IMR-90 (cell line): Measurements from ENCODE around the gene SH3D21.

ENCODE experiments used
- BHLHE40 ChIP-seq: fragments of 150-350 bp; IDR thresholded peaks from 2 replicates; pipeline ENCODE4 v1.6.1; 2016; ENCODE audit warnings: mild to moderate bottlenecking, low read depth, low read length
- CEBPB ChIP-seq: IDR thresholded peaks from 2 replicates; pipeline ENCODE4 v1.6.1; 2012; ENCODE audit warnings: low read depth, low read length, improper control_type of control experiment
- CHD1 ChIP-seq: IDR thresholded peaks from 2 replicates; pipeline ENCODE4 v1.6.1; 2012; ENCODE audit warnings: low read depth, low read length, improper control_type of control experiment
- MAZ ChIP-seq: IDR thresholded peaks from 2 replicates; pipeline ENCODE4 v1.6.1; 2012; ENCODE audit warnings: low read depth, mild to moderate bottlenecking, low read length, improper control_type of control experiment, moderate library complexity, borderline replicate concordance
- MXI1 ChIP-seq: IDR thresholded peaks from 2 replicates; pipeline ENCODE4 v1.6.1; 2012; ENCODE audit warnings: low read depth, mild to moderate bottlenecking, low read length, moderate library complexity, borderline replicate concordance
- NFE2L2 ChIP-seq: fragments of 150-350 bp; IDR thresholded peaks from 2 replicates; pipeline ENCODE4 v1.6.1; 2016; ENCODE audit warnings: low read depth, mild to moderate bottlenecking, low read length
- POLR2A ChIP-seq: IDR thresholded peaks from 2 replicates; pipeline ENCODE4 v1.6.1; 2012; ENCODE audit warnings: mild to moderate bottlenecking, low read depth, low read length
- RAD21 ChIP-seq: IDR thresholded peaks from 2 replicates; pipeline ENCODE4 v1.6.1; 2012; ENCODE audit warnings: low read length, improper control_type of control experiment
- RCOR1 ChIP-seq: IDR thresholded peaks from 2 replicates; pipeline ENCODE4 v1.6.1; 2012; ENCODE audit warnings: mild to moderate bottlenecking, low read length, improper control_type of control experiment; ENCODE audit not compliant: insufficient replicate concordance
- RFX5 ChIP-seq: IDR thresholded peaks from 2 replicates; pipeline ENCODE4 v1.8.0; 2012; ENCODE audit warnings: low read depth, mild to moderate bottlenecking, low read length, moderate library complexity
- SMC3 ChIP-seq: fragments of 150-350 bp; IDR thresholded peaks from 2 replicates; pipeline ENCODE4 v1.6.1; 2016; ENCODE audit warnings: low read depth, mild to moderate bottlenecking, antibody characterized with exemption, low read length, moderate library complexity
- TF ChIP-seq, protein P1 (sequence below): conservative IDR thresholded peaks from 2 replicates; pipeline ENCODE4 v1.5.1; 2012; ENCODE audit warnings: mild to moderate bottlenecking, low read depth, low read length, improper control_type of control experiment
- TF ChIP-seq, protein P2 (sequence below): fragments of 150-350 bp; IDR thresholded peaks from 2 replicates; pipeline ENCODE4 v1.6.1; 2016; ENCODE audit warnings: low read depth, mild to moderate bottlenecking, low read length, moderate library complexity, borderline replicate concordance
- TF ChIP-seq, protein P3 (sequence below): fragments of 150-350 bp; IDR thresholded peaks from 2 replicates; pipeline ENCODE4 v1.6.1; 2017; ENCODE audit warnings: mild to moderate bottlenecking, antibody characterized with exemption, low read length, low read depth

DNA sequence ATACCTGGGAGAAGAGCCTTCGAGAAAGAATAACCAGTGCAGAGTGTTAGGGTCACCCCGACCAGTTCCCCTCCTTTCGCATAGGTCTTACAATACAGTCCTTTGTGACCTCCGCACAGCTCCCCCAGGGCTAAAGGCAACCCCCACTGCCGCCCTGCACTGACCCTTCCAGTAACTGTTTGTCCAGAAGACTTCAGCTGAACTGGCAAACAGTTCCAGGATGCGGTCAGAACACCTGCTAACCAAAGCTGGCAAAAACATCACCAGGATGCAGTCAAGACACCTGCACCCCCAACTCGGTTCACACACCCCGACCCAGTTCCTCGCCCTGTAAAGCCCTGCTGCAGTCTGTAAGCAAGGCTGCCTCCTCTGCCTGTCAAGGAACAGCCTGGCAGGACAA, 23.6 kb downstream of the SH3D21 start:
- TF ChIP-seq, protein P1, sequence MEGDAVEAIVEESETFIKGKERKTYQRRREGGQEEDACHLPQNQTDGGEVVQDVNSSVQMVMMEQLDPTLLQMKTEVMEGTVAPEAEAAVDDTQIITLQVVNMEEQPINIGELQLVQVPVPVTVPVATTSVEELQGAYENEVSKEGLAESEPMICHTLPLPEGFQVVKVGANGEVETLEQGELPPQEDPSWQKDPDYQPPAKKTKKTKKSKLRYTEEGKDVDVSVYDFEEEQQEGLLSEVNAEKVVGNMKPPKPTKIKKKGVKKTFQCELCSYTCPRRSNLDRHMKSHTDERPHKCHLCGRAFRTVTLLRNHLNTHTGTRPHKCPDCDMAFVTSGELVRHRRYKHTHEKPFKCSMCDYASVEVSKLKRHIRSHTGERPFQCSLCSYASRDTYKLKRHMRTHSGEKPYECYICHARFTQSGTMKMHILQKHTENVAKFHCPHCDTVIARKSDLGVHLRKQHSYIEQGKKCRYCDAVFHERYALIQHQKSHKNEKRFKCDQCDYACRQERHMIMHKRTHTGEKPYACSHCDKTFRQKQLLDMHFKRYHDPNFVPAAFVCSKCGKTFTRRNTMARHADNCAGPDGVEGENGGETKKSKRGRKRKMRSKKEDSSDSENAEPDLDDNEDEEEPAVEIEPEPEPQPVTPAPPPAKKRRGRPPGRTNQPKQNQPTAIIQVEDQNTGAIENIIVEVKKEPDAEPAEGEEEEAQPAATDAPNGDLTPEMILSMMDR: no peak
- no peak for TF ChIP-seq POLR2A
- no peak for TF ChIP-seq RCOR1
- no peak for TF ChIP-seq RAD21
- TF ChIP-seq NFE2L2: no peak
- no peak for TF ChIP-seq CEBPB
- TF ChIP-seq CHD1: no peak
- no peak for TF ChIP-seq BHLHE40
- no peak for TF ChIP-seq SMC3
- TF ChIP-seq RFX5: no peak
- TF ChIP-seq, protein P2, sequence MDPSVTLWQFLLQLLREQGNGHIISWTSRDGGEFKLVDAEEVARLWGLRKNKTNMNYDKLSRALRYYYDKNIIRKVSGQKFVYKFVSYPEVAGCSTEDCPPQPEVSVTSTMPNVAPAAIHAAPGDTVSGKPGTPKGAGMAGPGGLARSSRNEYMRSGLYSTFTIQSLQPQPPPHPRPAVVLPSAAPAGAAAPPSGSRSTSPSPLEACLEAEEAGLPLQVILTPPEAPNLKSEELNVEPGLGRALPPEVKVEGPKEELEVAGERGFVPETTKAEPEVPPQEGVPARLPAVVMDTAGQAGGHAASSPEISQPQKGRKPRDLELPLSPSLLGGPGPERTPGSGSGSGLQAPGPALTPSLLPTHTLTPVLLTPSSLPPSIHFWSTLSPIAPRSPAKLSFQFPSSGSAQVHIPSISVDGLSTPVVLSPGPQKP: no peak
- TF ChIP-seq, protein P3, sequence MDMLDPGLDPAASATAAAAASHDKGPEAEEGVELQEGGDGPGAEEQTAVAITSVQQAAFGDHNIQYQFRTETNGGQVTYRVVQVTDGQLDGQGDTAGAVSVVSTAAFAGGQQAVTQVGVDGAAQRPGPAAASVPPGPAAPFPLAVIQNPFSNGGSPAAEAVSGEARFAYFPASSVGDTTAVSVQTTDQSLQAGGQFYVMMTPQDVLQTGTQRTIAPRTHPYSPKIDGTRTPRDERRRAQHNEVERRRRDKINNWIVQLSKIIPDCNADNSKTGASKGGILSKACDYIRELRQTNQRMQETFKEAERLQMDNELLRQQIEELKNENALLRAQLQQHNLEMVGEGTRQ: no peak
- no peak for TF ChIP-seq MXI1
- TF ChIP-seq MAZ: no peak
